Measurements from ENCODE around the gene CCDC196.
"Not testable (repeated sequence)": the region's sequence is repeated elsewhere in the genome, so short reads cannot be mapped to it uniquely, and the experiment has no call there.

The CCDC196 gene

GRCh38 chr14:66514213-66514612 lies 28.0 kb downstream of the CCDC196 start:
- 100% methylated on average over 2 of the region's 2 CpGs for WGBS (ENCODE audit: insufficient coverage)
- Histone ChIP-seq H3K27me3 (replicated peaks in 2 of 5; ENCODE audit: control insufficient read depth in 4 of 5, insufficient read depth in 5 of 5, low read length in 4 of 5) (no peaks in the 10 kb centered on the region), H3K27ac (ENCODE audit: insufficient read depth in 1 of 2, low read depth in 1 of 2, low read length in 2 of 2, poor library complexity in 1 of 2, severe bottlenecking in 2 of 2) (no peak overlapping the region), H3K4me3 (ENCODE audit: control insufficient read depth in 1 of 7, extremely low read depth in 1 of 7, insufficient read depth in 4 of 7, low read depth in 2 of 7, low read length in 6 of 7) (no peak overlapping the region), H3K9me3 (ENCODE audit: control extremely low read depth in 1 of 5, control insufficient read depth in 4 of 5, insufficient read depth in 2 of 5, low read depth in 1 of 5, low read length in 4 of 5) (no peaks in the 10 kb centered on the region), H3K36me3 (ENCODE audit: control insufficient read depth in 4 of 4, insufficient read depth in 4 of 4, low read length in 3 of 4) (no peaks in the 10 kb centered on the region), H3K4me1 (ENCODE audit: control extremely low read depth in 1 of 4, control insufficient read depth in 4 of 4, insufficient read depth in 4 of 4, low read length in 3 of 4) (peaks cover 2 to 19% (median 10%) of the 10 kb centered on the region in 4 experiments)
- DNase-seq: no peak
- CTCF ChIA-PET: no interaction called here
- POLR2A ChIA-PET: no interaction called here

- POLR2A ChIA-PET: no interaction called here
- no peak for DNase-seq
- Histone ChIP-seq H3K27me3 (replicated peaks in 2 of 5; ENCODE audit: control insufficient read depth in 4 of 5, insufficient read depth in 5 of 5, low read length in 4 of 5) (no peaks in the 10 kb centered on the region), H3K36me3 (ENCODE audit: control insufficient read depth in 4 of 4, insufficient read depth in 4 of 4, low read length in 3 of 4) (no peaks in the 10 kb centered on the region), H3K27ac (ENCODE audit: insufficient read depth in 1 of 2, low read depth in 1 of 2, low read length in 2 of 2, poor library complexity in 1 of 2, severe bottlenecking in 2 of 2) (no peak overlapping the region), H3K4me1 (ENCODE audit: control extremely low read depth in 1 of 4, control insufficient read depth in 4 of 4, insufficient read depth in 4 of 4, low read length in 3 of 4) (no peaks in the 10 kb centered on the region), H3K4me3 (ENCODE audit: control insufficient read depth in 1 of 7, extremely low read depth in 1 of 7, insufficient read depth in 4 of 7, low read depth in 2 of 7, low read length in 6 of 7) (no peak overlapping the region), H3K9me3 (ENCODE audit: control extremely low read depth in 1 of 5, control insufficient read depth in 4 of 5, insufficient read depth in 2 of 5, low read depth in 1 of 5, low read length in 4 of 5) (peaks cover 0 to 5% (median 0%) of the 10 kb centered on the region in 5 experiments)
- WGBS (ENCODE audit: insufficient coverage): 98% methylated on average over 5 of the region's 9 CpGs
- CTCF ChIA-PET: no interaction called here
These were observed 44.4 kb downstream of the CCDC196 start for GRCh38 chr14:66530526-66530925.

- no peaks in the 10 kb centered on the region for H3K4me1 ChIP-seq (ENCODE audit: control extremely low read depth in 1 of 4, control insufficient read depth in 4 of 4, insufficient read depth in 4 of 4, low read length in 3 of 4)
- no peak for DNase-seq
- CTCF ChIA-PET: no interaction called here
- POLR2A ChIA-PET: no interaction called here
- H3K36me3 ChIP-seq (ENCODE audit: control insufficient read depth in 4 of 4, insufficient read depth in 4 of 4, low read length in 3 of 4): no peaks in the 10 kb centered on the region
- peaks cover 0 to 1% (median 0%) of the 10 kb centered on the region in 5 experiments for H3K9me3 ChIP-seq (ENCODE audit: control extremely low read depth in 1 of 5, control insufficient read depth in 4 of 5, insufficient read depth in 2 of 5, low read depth in 1 of 5, low read length in 4 of 5)
- no peaks in the 10 kb centered on the region for H3K27me3 ChIP-seq (replicated peaks in 2 of 5; ENCODE audit: control insufficient read depth in 4 of 5, insufficient read depth in 5 of 5, low read length in 4 of 5)
- H3K27ac ChIP-seq (ENCODE audit: insufficient read depth in 1 of 2, low read depth in 1 of 2, low read length in 2 of 2, poor library complexity in 1 of 2, severe bottlenecking in 2 of 2): no peak overlapping the region
- no peak overlapping the region for H3K4me3 ChIP-seq (ENCODE audit: control insufficient read depth in 1 of 7, extremely low read depth in 1 of 7, insufficient read depth in 4 of 7, low read depth in 2 of 7, low read length in 6 of 7)
- WGBS (ENCODE audit: insufficient coverage): 100% methylated on average over 2 of the region's 3 CpGs
These were observed 52.9 kb downstream of the CCDC196 start for GRCh38 chr14:66539034-66539433.

GRCh38 chr14:66540038-66540437 lies 53.9 kb downstream of the CCDC196 start:
- H3K36me3 ChIP-seq (ENCODE audit: control insufficient read depth in 4 of 4, insufficient read depth in 4 of 4, low read length in 3 of 4): no peaks in the 10 kb centered on the region
- no peak overlapping the region for H3K4me3 ChIP-seq (ENCODE audit: control insufficient read depth in 1 of 7, extremely low read depth in 1 of 7, insufficient read depth in 4 of 7, low read depth in 2 of 7, low read length in 6 of 7)
- 100% methylated on average over 1 of the region's 1 CpG for WGBS (ENCODE audit: insufficient coverage)
- POLR2A ChIA-PET: no interaction called here
- CTCF ChIA-PET: no interaction called here
- no peaks in the 10 kb centered on the region for H3K27me3 ChIP-seq (replicated peaks in 2 of 5; ENCODE audit: control insufficient read depth in 4 of 5, insufficient read depth in 5 of 5, low read length in 4 of 5)
- peaks cover 0 to 3% (median 0%) of the 10 kb centered on the region in 5 experiments for H3K9me3 ChIP-seq (ENCODE audit: control extremely low read depth in 1 of 5, control insufficient read depth in 4 of 5, insufficient read depth in 2 of 5, low read depth in 1 of 5, low read length in 4 of 5)
- no peaks in the 10 kb centered on the region for H3K4me1 ChIP-seq (ENCODE audit: control extremely low read depth in 1 of 4, control insufficient read depth in 4 of 4, insufficient read depth in 4 of 4, low read length in 3 of 4)
- DNase-seq: no peak
- no peak overlapping the region for H3K27ac ChIP-seq (ENCODE audit: insufficient read depth in 1 of 2, low read depth in 1 of 2, low read length in 2 of 2, poor library complexity in 1 of 2, severe bottlenecking in 2 of 2)

DNA sequence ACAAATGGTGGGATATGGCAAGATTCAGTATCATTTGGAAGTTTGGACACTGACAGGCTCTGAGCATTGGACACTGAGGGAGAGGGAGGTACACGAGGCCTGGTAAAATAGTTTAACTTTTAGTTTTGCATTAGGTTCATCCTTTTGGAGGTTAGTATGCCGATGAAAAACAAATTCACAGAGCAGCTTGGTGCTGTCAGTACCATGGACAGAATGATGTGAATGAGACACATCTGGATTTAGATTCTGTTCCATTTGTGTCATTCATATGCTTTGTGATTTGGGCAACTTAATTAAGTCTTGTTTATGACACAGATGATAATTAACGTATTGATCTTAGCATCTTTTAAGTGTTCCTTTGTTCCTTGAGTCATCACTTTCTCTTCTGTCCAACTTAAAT lies 55.5 kb downstream of the CCDC196 start:
- H3K36me3 ChIP-seq (ENCODE audit: control insufficient read depth in 4 of 4, insufficient read depth in 4 of 4, low read length in 3 of 4): no peaks in the 10 kb centered on the region
- peaks cover 0 to 3% (median 0%) of the 10 kb centered on the region in 5 experiments for H3K9me3 ChIP-seq (ENCODE audit: control extremely low read depth in 1 of 5, control insufficient read depth in 4 of 5, insufficient read depth in 2 of 5, low read depth in 1 of 5, low read length in 4 of 5)
- ChIA-PET POLR2A (no interaction called here), CTCF (no interaction called here)
- H3K4me1 ChIP-seq (ENCODE audit: control extremely low read depth in 1 of 4, control insufficient read depth in 4 of 4, insufficient read depth in 4 of 4, low read length in 3 of 4): no peaks in the 10 kb centered on the region
- H3K27ac ChIP-seq (ENCODE audit: insufficient read depth in 1 of 2, low read depth in 1 of 2, low read length in 2 of 2, poor library complexity in 1 of 2, severe bottlenecking in 2 of 2): no peak overlapping the region
- H3K27me3 ChIP-seq (replicated peaks in 2 of 5; ENCODE audit: control insufficient read depth in 4 of 5, insufficient read depth in 5 of 5, low read length in 4 of 5): no peaks in the 10 kb centered on the region
- H3K4me3 ChIP-seq (ENCODE audit: control insufficient read depth in 1 of 7, extremely low read depth in 1 of 7, insufficient read depth in 4 of 7, low read depth in 2 of 7, low read length in 6 of 7): no peak overlapping the region
- DNase-seq: no peak
- WGBS (ENCODE audit: insufficient coverage): 100% methylated on average over 2 of the region's 3 CpGs

GRCh38 chr14:66543996-66544395 lies 57.8 kb downstream of the CCDC196 start:
- no peak for DNase-seq
- Histone ChIP-seq H3K4me3 (ENCODE audit: control insufficient read depth in 1 of 7, extremely low read depth in 1 of 7, insufficient read depth in 4 of 7, low read depth in 2 of 7, low read length in 6 of 7) (no peak overlapping the region), H3K36me3 (ENCODE audit: control insufficient read depth in 4 of 4, insufficient read depth in 4 of 4, low read length in 3 of 4) (no peaks in the 10 kb centered on the region), H3K9me3 (ENCODE audit: control extremely low read depth in 1 of 5, control insufficient read depth in 4 of 5, insufficient read depth in 2 of 5, low read depth in 1 of 5, low read length in 4 of 5) (peaks cover 0 to 3% (median 0%) of the 10 kb centered on the region in 5 experiments), H3K4me1 (ENCODE audit: control extremely low read depth in 1 of 4, control insufficient read depth in 4 of 4, insufficient read depth in 4 of 4, low read length in 3 of 4) (no peaks in the 10 kb centered on the region), H3K27me3 (replicated peaks in 2 of 5; ENCODE audit: control insufficient read depth in 4 of 5, insufficient read depth in 5 of 5, low read length in 4 of 5) (no peaks in the 10 kb centered on the region), H3K27ac (ENCODE audit: insufficient read depth in 1 of 2, low read depth in 1 of 2, low read length in 2 of 2, poor library complexity in 1 of 2, severe bottlenecking in 2 of 2) (no peak overlapping the region)
- CTCF ChIA-PET: no interaction called here
- 74% methylated on average over 2 of the region's 2 CpGs for WGBS (ENCODE audit: insufficient coverage)
- POLR2A ChIA-PET: no interaction called here

DNA sequence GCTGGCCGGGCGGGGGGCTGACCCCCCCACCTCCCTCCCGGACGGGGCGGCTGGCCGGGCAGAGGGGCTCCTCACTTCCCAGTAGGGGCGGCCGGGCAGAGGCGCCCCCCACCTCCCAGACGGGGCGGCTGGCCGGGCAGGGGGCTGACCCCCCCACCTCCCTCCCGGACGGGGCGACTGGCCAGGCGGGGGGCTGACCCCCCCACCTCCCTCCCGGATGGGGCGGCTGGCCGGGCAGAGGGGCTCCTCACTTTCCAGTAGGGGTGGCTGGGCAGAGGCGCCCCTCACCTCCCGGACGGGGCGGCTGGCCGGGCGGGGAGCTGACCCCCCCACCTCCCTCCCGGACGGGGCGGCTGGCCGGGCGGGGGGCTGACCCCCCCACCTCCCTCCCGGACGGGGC lies 59.0 kb downstream of the CCDC196 start:
- CTCF ChIA-PET; H3K4me3 ChIP-seq (ENCODE audit: control insufficient read depth in 1 of 7, extremely low read depth in 1 of 7, insufficient read depth in 4 of 7, low read depth in 2 of 7, low read length in 6 of 7); H3K9me3 ChIP-seq (ENCODE audit: control extremely low read depth in 1 of 5, control insufficient read depth in 4 of 5, insufficient read depth in 2 of 5, low read depth in 1 of 5, low read length in 4 of 5); H3K36me3 ChIP-seq (ENCODE audit: control insufficient read depth in 4 of 4, insufficient read depth in 4 of 4, low read length in 3 of 4); H3K27me3 ChIP-seq (replicated peaks in 2 of 5; ENCODE audit: control insufficient read depth in 4 of 5, insufficient read depth in 5 of 5, low read length in 4 of 5); POLR2A ChIA-PET; H3K27ac ChIP-seq (ENCODE audit: insufficient read depth in 1 of 2, low read depth in 1 of 2, low read length in 2 of 2, poor library complexity in 1 of 2, severe bottlenecking in 2 of 2); DNase-seq; H3K4me1 ChIP-seq (ENCODE audit: control extremely low read depth in 1 of 4, control insufficient read depth in 4 of 4, insufficient read depth in 4 of 4, low read length in 3 of 4): not testable (repeated sequence)
- WGBS (ENCODE audit: insufficient coverage): no CpG with 5 or more reads among the region's 32 CpGs

Data from common myeloid progenitor, CD34-positive (primary cell).